HG03378 (cell line): ENCODE data around the gene METTL16.

Experiments used
- ATAC-seq: cut with Tn5 transposase; IDR thresholded peaks from one replicate; pipeline ENCODE4 v1.9.1; 2021; ENCODE audit warnings: mild to moderate bottlenecking, moderate library complexity; ENCODE audit not compliant: unreplicated experiment

Gene METTL16

GRCh38 chr17:2385240-2386210 lies 126.2 kb downstream of the METTL16 start:
- ATAC-seq = no peak

GRCh38 chr17:2384439-2385127 lies 127.1 kb downstream of the METTL16 start:
- ATAC-seq = no peak

GRCh38 chr17:2383628-2384167 lies 128.0 kb downstream of the METTL16 start:
- ATAC-seq = no peak

GRCh38 chr17:2380950-2381649 lies 130.6 kb downstream of the METTL16 start:
- no peak for ATAC-seq

- ATAC-seq = no peak
Measured at GRCh38 chr17:2380226-2380922, 131.3 kb downstream of the METTL16 start.

- no peak for ATAC-seq
Measured at GRCh38 chr17:2379489-2380225, 132.0 kb downstream of the METTL16 start.

GRCh38 chr17:2378905-2379304 lies 132.8 kb downstream of the METTL16 start:
- no peak for ATAC-seq

GRCh38 chr17:2377659-2378058 lies 134.0 kb downstream of the METTL16 start:
- no peak for ATAC-seq

- ATAC-seq = no peak
Measured at GRCh38 chr17:2376107-2376506, 135.6 kb downstream of the METTL16 start.

GRCh38 chr17:2375406-2375805 lies 136.3 kb downstream of the METTL16 start:
- ATAC-seq = no peak

GRCh38 chr17:2374549-2375285 lies 137.0 kb downstream of the METTL16 start:
- no peak for ATAC-seq

GRCh38 chr17:2373179-2373578 lies 138.5 kb downstream of the METTL16 start:
- ATAC-seq = no peak

- ATAC-seq = no peak
Measured at GRCh38 chr17:2372681-2373080, 139.0 kb downstream of the METTL16 start.

GRCh38 chr17:2372180-2372579 lies 139.5 kb downstream of the METTL16 start:
- no peak for ATAC-seq

- no peak for ATAC-seq
Measured at GRCh38 chr17:2371183-2372130, 140.2 kb downstream of the METTL16 start.

- no peak for ATAC-seq
Measured at GRCh38 chr17:2370211-2370589, 141.5 kb downstream of the METTL16 start.

- no peak for ATAC-seq
Measured at GRCh38 chr17:2369551-2370210, 142.0 kb downstream of the METTL16 start.

- ATAC-seq = no peak
Measured at GRCh38 chr17:2369039-2369438, 142.6 kb downstream of the METTL16 start.
